ENCODE measurements around the gene SLC17A7. TPM values are rescaled to one million over a fixed set of nuclear protein-coding genes. Genes with fewer than 3 reads are reported as not detected.
"Not testable (repeated sequence)": the region's sequence is repeated elsewhere in the genome, so short reads cannot be mapped to it uniquely, and the experiment has no call there.

Gene SLC17A7
- total RNA-seq, 1 donor from 2014 or later = 1.6 TPM

GRCh38 chr19:49473501-49473867 lies 32.2 kb upstream of the SLC17A7 start:
- intact Hi-C loops (cut with DNase I); DNase-seq (ENCODE audit: low spot score): not testable (repeated sequence)

- intact Hi-C loops (cut with DNase I) = no loop called here
- no peak for DNase-seq (ENCODE audit: low spot score)
These were observed 31.6 kb upstream of the SLC17A7 start for GRCh38 chr19:49472936-49473335.

GRCh38 chr19:49470615-49470978 lies 29.3 kb upstream of the SLC17A7 start:
- intact Hi-C loops (cut with DNase I) = no loop called here
- no peak for DNase-seq (ENCODE audit: low spot score)

GRCh38 chr19:49469828-49470614 lies 28.7 kb upstream of the SLC17A7 start:
- no peak for DNase-seq (ENCODE audit: low spot score)
- intact Hi-C loops (cut with DNase I) = no loop called here

- intact Hi-C loops (cut with DNase I) = no loop called here
- peak; percentile 82 for DNase-seq (ENCODE audit: low spot score)
These were observed 27.6 kb upstream of the SLC17A7 start for GRCh38 chr19:49468746-49469447.

- intact Hi-C loops (cut with DNase I) = no loop called here
- DNase-seq (ENCODE audit: low spot score) = no peak
These were observed 26.9 kb upstream of the SLC17A7 start for GRCh38 chr19:49468199-49468598.

- intact Hi-C loops (cut with DNase I) = no loop called here
- DNase-seq (ENCODE audit: low spot score) = no peak
These were observed 24.0 kb upstream of the SLC17A7 start for GRCh38 chr19:49465371-49465770.

- intact Hi-C loops (cut with DNase I) = no loop called here
- DNase-seq (ENCODE audit: low spot score) = no peak
These were observed 22.8 kb upstream of the SLC17A7 start for GRCh38 chr19:49463960-49464740.

- no peak for DNase-seq (ENCODE audit: low spot score)
- intact Hi-C loops (cut with DNase I) = no loop called here
These were observed 21.2 kb upstream of the SLC17A7 start for GRCh38 chr19:49462492-49462891.

GRCh38 chr19:49461656-49462055 lies 20.3 kb upstream of the SLC17A7 start:
- intact Hi-C loops (cut with DNase I) = no loop called here
- DNase-seq (ENCODE audit: low spot score) = no peak

GRCh38 chr19:49461130-49461529 lies 19.8 kb upstream of the SLC17A7 start:
- DNase-seq (ENCODE audit: low spot score); intact Hi-C loops (cut with DNase I): not testable (repeated sequence)

- no peak for DNase-seq (ENCODE audit: low spot score)
- intact Hi-C loops (cut with DNase I) = no loop called here
These were observed 18.1 kb upstream of the SLC17A7 start for GRCh38 chr19:49459388-49459787.

- intact Hi-C loops (cut with DNase I) = no loop called here
- DNase-seq (ENCODE audit: low spot score) = no peak
These were observed 17.2 kb upstream of the SLC17A7 start for GRCh38 chr19:49458567-49458903.

GRCh38 chr19:49456326-49456725 lies 15.0 kb upstream of the SLC17A7 start:
- intact Hi-C loops (cut with DNase I) = no loop called here
- DNase-seq (ENCODE audit: low spot score) = no peak

GRCh38 chr19:49455773-49456172 lies 14.4 kb upstream of the SLC17A7 start:
- intact Hi-C loops (cut with DNase I) = no loop called here

GRCh38 chr19:49453757-49454240 lies 12.5 kb upstream of the SLC17A7 start:
- intact Hi-C loops (cut with DNase I) = loop anchor here (5.0 kb wide), 1 partner anchor 34 kb away; the partner anchor contains the start of gene RPL13A
- no peak for DNase-seq (ENCODE audit: low spot score)

More at GRCh38 chr19:49455773-49456172, 14.4 kb upstream of the SLC17A7 start:
- DNase-seq (ENCODE audit: low spot score) = no peak

GRCh38 chr19:49453013-49453756 lies 11.9 kb upstream of the SLC17A7 start, which contains the start of gene ALDH16A1:
Gene ALDH16A1 (plus strand): TSS chr19:49453225. CDS start chr19:49453332, 107 bp downstream.
- peak; percentile 99 for DNase-seq (ENCODE audit: low spot score)
- intact Hi-C loops (cut with DNase I) = loop anchor here (5.0 kb wide), 1 partner anchor 34 kb away; the partner anchor contains the start of gene RPL13A

GRCh38 chr19:49451430-49452181 lies 10.3 kb upstream of the SLC17A7 start, which contains the start of gene PIH1D1:
Gene PIH1D1 (minus strand): TSS chr19:49451814. CDS start chr19:49451574, 240 bp downstream.
- intact Hi-C loops (cut with DNase I) = loop anchor here (5.0 kb wide), 1 partner anchor 36 kb away; the partner anchor contains the start of gene RPL13A

More at GRCh38 chr19:49451430-49452181, 10.3 kb upstream of the SLC17A7 start, which contains the start of gene PIH1D1:
- DNase-seq (ENCODE audit: low spot score) = peak; percentile 95

Data from cardiac septum (tissue), 1 donor.